GM21717 (cell line): ENCODE results near the gene CDA.
"Not testable (repeated sequence)": the region's sequence is repeated elsewhere in the genome, so short reads cannot be mapped to it uniquely, and the experiment has no call there.

ENCODE experiments used
- ATAC-seq: cut with Tn5 transposase; IDR thresholded peaks from one replicate; pipeline ENCODE4 v1.9.1; 2021; ENCODE audit warnings: mild to moderate bottlenecking, moderate library complexity; ENCODE audit not compliant: unreplicated experiment

CDA gene

GRCh38 chr1:20586953-20587660 lies 1.8 kb upstream of the CDA start:
- no peak for ATAC-seq

GRCh38 chr1:20587661-20588053 lies 1.2 kb upstream of the CDA start:
- ATAC-seq = no peak

GRCh38 chr1:20589331-20590278 lies 708 bp downstream of the CDA start:
- ATAC-seq = no peak

GRCh38 chr1:20590306-20590777 lies 1.4 kb downstream of the CDA start:
- no peak for ATAC-seq

GRCh38 chr1:20593756-20594155 lies 4.9 kb downstream of the CDA start:
- ATAC-seq = no peak

- ATAC-seq = no peak
These were observed 5.8 kb downstream of the CDA start for GRCh38 chr1:20594746-20595145.

- ATAC-seq = no peak
These were observed 7.2 kb downstream of the CDA start for GRCh38 chr1:20596106-20596505.

GRCh38 chr1:20597650-20598049 lies 8.8 kb downstream of the CDA start:
- no peak for ATAC-seq

GRCh38 chr1:20600156-20600555 lies 11.3 kb downstream of the CDA start:
- ATAC-seq = no peak

- no peak for ATAC-seq
These were observed 12.4 kb downstream of the CDA start for GRCh38 chr1:20601129-20601825.

GRCh38 chr1:20602851-20603450 lies 14.1 kb downstream of the CDA start:
- no peak for ATAC-seq

GRCh38 chr1:20603504-20604464 lies 14.9 kb downstream of the CDA start:
- no peak for ATAC-seq

GRCh38 chr1:20604678-20605077 lies 15.8 kb downstream of the CDA start:
- no peak for ATAC-seq

GRCh38 chr1:20606801-20607570 lies 18.1 kb downstream of the CDA start:
- ATAC-seq = not testable (repeated sequence)

- ATAC-seq = no peak
These were observed 20.6 kb downstream of the CDA start for GRCh38 chr1:20609541-20609940.

GRCh38 chr1:20610970-20611369 lies 22.1 kb downstream of the CDA start:
- no peak for ATAC-seq

- no peak for ATAC-seq
These were observed 22.8 kb downstream of the CDA start for GRCh38 chr1:20611652-20612051.

- no peak for ATAC-seq
These were observed 23.4 kb downstream of the CDA start for GRCh38 chr1:20612221-20612746.

GRCh38 chr1:20614131-20614579 lies 25.3 kb downstream of the CDA start:
- no peak for ATAC-seq
